LNCAP (cell line): ENCODE data around the gene DUSP2.

Experiments used
- CTCF ChIP-seq: fragments of 450-650 bp; IDR thresholded peaks from 2 replicates; pipeline ENCODE4 v1.5.1; 2017; ENCODE audit warnings: mild to moderate bottlenecking

The DUSP2 gene

GRCh38 chr2:96111257-96111640, 34.0 kb downstream of the DUSP2 start:
- no peak for TF ChIP-seq CTCF

GRCh38 chr2:96110621-96111256, 34.5 kb downstream of the DUSP2 start:
- no peak for TF ChIP-seq CTCF

- no peak for TF ChIP-seq CTCF
These were observed 35.2 kb downstream of the DUSP2 start for GRCh38 chr2:96109931-96110511.

- no peak for TF ChIP-seq CTCF
These were observed 35.9 kb downstream of the DUSP2 start for GRCh38 chr2:96109361-96109680.

- TF ChIP-seq CTCF = no peak
These were observed 36.5 kb downstream of the DUSP2 start for GRCh38 chr2:96108541-96109360.

- no peak for TF ChIP-seq CTCF
These were observed 37.1 kb downstream of the DUSP2 start for GRCh38 chr2:96108151-96108540.

GRCh38 chr2:96107708-96108065, 37.6 kb downstream of the DUSP2 start:
- TF ChIP-seq CTCF = no peak
